Medulla oblongata (tissue), 1 donor: ENCODE data around the gene RALY.
"Not testable (repeated sequence)": the region's sequence is repeated elsewhere in the genome, so short reads cannot be mapped to it uniquely, and the experiment has no call there.

Experiments used
- DNase-seq: peaks from one replicate; pipeline ENCODE4 v3.0.0-alpha.2; 2015; ENCODE audit errors: extremely low spot score

RALY gene

DNA sequence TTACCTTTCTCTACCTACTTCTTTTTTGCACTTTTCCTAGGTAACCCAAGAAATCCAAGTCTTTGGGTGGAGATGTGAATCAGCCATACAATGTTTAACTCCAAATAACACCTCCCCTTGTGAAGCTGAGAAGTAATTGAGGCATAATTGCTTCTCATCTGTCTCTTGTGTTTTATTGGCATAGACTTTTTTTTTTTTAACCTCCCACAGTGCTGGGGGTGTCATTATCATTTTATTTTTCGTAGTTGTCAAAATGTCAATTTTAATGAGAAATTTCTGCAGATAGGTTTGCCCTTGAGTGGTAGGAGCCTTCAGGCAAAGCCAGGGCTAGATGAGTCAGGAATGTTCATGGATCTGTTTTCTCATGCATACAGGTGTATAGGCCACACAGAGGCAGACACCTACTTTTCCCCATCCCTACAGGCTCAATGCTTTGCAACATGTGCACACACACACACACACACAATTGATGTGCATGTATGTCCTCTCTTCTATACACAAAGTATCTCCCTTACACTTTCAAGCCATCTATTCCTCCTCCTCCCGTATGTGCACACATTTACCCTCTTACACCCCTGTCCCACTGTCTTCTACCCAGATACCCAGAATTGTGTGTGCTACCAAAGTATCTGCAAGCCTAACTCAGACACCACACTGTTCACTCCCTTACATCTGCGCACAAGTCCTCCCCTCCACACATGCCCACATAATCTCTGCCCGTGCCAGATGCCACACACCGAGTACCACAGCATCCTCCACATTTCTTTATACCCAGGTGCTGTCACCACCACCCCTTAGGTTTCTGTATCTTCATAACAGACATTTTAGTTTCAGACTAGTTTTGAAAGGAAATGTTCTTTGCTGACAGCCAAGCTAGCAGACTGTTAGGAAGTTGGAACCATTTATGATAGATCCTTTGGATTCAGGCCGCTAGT is 22.0 kb downstream of the RALY start:
- DNase-seq: no peak

DNA sequence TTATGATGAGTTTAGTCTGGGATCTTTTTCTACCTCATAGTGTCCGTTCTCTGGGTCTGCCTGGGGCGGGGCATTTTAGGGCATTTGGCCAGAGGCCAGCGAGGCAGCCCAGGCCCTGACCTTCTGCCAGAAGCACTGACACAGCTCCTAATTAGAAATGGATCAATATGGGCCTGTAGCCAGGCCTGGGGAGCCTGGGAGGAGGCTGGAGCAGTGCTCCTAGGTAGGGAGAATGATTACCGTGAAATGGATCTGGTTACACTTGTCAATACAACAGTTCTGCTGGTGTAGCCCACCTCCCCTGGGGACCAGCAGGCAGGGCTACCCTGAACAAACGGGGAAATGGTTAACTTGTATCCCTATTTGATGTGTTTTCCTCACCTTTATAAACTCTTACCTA is 23.0 kb downstream of the RALY start:
- DNase-seq: no peak

DNA sequence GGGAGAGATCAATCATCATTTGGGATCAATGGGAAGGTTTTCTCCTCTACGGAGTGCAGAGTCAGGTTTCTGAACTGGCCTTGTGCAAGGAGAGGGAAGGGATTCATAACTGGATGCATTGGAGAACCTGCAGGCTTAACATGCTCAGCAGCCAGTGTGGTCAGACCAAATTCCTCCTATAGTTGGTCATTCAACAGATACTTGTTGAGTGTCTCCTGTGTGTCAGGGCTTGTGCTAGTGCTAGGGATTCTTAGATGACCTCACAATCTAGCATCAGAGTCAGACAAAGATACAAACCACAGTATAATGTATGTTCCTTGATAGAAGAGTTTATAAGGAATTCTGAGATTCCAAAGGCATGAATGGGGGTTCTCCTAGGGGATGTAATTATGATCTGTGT is 23.9 kb downstream of the RALY start:
- DNase-seq: no peak

DNA sequence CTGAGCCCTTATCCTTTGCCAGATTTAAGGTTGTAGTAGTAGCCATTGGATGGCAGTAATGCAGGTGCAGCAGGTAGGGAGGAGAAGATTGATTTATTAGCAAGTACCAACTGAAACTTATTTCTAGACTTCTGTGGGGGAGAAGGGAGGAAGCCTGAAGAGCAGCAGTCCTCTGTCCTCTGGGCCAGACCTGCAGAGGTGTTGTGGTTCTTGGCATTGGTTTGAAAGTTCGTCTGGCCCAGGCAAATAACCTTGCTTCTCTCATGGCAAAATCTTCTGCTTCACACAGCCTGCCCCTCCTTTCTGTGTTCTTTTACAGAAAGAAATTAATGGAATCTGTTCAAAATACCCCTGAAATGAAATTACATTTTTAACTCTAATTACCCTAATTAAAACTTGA is 24.5 kb downstream of the RALY start:
- no peak for DNase-seq

DNA sequence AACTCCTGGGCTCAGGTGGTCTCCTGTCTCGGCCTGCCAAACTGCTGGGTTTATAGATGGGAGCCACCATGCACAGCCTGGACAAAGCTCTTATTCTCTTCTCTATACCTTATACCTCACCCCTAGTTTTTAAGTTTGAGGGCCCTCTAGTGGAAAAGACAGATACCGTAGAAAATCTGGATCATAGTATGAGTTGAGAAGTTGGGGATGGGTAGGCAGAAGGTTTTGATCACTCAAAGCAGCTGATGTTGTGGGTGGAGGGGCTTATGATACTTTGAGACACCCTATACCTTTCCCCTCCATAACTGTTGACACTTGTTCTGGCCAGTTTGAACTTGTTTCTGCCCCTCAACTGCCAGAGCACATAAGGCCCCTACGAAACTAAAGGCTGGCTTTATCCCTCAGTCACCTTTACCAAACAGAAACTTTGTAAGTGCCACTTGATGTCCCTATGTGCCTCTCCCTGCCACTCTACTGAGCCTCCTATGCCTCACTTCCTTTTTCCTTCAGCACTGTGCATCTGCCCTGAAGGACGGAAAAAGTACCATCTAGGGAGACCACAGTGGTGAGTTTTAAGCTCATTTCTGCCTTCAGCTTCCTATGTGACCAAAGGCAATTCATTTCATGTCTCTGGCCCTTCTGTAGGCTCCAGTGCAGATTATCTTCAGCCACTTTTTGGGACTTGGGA is 28.6 kb downstream of the RALY start:
- DNase-seq: peak; percentile 56

DNA sequence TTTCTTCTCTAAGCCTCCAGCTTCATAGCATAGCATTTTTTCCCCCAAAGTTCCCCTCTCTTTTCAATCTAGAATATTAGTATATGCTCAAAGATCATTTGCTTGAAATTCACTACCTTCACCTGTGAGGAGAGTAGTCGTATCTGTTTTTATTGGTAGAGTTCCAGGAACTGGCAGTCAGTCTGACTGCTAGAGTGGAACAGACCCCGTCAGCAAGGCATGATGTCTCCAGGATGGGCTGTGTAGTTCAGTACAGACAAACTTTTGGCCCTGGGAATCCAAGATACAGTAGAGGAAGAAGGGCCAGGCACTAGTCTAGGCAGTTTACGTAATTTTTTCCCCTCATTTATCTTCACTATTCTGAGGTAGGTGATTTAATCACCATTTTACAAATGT is 29.1 kb downstream of the RALY start:
- DNase-seq: no peak

DNA sequence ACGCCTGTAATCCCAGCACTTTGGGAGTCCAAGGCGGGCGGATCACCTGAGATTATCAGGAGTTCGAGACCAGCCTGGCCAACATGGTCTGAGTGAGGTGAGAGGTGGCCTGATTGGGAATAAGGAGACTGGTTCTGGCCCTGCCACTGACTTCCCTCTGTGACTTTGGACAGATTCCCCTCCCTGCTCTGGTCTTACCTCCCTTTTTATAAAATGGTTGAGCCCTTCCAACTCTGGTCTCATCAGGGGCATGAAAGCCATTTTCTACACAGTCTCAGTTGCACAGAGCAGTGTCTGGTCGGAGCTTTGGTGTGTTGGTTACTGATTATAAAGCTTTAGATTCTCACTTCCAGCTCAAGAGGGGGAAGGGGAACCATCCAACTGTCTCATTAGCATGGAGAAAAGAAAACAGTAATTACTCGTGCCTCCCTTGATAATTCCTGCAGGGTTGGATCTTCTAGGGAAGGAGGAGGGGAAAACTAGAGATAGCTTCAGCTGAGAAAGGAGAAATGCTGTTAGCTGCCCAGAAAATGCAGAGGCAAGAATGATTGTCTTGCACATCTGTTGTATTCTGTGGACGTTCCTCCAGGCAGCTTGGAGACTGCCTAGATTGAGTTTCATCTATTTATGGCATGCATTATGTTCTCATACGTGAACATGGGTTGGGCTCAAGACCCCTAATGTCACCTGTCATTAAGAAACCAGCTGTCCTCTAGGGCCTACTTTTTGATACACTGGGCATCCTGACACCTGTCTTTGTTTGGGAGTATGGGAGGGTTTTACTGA is 30.4 kb downstream of the RALY start:
- DNase-seq: no peak

DNA sequence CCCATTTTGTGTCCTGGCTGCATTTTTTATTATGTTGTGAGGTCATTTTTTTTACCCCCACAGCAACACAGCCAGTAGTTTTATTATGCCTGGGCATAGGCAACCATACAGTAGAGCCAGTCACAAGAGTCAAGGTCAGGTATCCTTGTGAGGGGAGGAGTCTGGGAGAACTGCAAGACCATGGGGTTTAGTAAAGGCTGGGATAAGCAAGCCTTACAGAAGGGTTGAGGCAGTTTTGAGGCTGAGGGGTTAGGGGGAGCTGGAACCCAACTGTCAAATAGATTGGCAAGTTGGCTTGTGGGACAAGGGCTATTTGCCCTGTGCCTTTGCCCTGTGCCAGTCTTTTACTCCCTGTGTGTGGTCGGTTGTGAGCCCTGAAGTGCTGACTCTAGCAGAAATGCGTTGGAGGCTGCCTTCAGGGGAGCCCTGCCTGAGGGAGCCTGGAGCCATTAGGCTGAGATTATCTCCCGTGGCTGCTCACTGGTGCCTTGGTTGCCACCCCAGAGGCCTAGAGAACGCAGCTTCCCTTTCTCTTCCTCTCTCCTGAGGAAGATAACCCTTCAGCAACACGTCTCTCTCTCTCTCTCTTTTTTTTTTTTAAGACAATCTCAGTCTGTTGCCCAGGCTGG is 31.1 kb downstream of the RALY start:
- peak; percentile 42 for DNase-seq

DNA sequence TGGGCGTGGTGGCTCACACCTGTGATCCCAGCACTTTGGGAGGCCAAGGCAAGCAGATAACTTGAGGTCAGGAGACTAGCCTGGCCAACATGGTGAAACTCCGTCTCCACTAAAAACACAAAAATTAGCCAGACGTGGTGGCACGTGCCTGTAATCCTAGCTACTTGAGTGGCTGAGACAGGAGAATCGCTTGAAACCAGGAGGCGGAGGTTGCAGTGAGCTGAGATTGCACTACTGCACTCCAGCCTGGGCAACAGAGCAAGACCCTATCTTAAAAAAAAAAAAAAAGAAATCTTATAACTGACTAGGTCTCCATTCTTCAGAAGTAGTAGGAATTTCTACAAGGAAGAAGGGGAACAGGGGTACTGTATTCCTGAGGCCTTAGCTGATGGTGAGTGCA is 34.3 kb downstream of the RALY start:
- DNase-seq: not testable (repeated sequence)

DNA sequence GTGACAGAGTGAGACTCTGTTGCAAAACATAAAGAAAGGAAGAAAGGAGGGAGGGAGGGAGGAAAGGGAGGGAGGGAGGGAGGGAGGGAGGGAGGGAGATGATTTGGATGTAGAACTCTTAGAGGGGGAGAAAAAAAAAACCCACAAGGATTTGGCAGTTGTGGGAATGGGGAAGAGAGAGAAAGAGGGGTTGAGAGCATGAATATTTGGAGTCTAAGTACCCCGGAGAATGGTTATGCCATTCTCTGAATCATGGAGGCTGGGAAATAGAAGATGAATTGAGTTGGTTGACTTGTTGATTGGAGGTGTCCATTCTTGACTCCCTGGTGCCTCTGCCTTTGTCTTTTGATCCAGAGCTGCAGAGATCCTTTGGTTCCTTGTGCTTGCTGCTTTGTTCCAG is 35.7 kb downstream of the RALY start:
- no peak for DNase-seq

DNA sequence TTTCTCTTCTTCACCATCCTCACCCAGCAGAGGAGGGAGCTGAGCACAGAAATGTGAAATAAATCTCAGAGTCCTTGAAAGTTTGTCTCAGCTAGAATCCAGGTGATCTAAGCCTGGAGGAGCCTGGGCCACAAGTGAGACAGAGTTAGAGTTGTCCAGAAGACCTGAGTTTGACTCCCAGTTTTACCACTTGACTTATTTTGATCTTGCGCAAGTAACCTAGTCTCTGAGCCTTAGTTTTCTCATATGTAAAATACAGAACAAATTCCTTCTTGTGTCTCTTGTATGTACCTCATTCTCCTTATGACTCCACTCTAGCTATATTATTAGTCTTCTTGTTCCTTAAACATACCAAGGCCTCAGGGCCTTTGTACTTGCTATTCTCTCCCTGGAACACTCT is 36.7 kb downstream of the RALY start:
- no peak for DNase-seq

DNA sequence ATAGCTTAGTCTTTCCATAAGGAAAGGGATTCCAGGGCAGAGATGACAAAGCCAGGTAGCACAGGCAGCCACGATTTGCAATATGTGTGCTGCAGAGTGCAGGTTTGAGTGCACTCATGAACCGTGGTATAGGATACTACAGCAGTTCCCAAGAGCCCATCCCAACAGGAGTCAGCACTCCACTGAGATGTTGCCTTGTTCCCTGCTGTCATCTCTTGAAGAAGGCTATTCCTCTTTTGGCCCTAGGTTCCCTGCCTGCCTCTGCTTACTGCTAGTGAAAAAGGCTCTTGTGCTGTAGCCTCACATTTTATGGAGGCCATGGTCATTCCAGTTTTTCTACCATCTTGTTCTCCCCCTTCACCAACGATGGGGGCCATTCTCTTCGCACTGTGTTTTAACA is 40.2 kb downstream of the RALY start:
- no peak for DNase-seq

DNA sequence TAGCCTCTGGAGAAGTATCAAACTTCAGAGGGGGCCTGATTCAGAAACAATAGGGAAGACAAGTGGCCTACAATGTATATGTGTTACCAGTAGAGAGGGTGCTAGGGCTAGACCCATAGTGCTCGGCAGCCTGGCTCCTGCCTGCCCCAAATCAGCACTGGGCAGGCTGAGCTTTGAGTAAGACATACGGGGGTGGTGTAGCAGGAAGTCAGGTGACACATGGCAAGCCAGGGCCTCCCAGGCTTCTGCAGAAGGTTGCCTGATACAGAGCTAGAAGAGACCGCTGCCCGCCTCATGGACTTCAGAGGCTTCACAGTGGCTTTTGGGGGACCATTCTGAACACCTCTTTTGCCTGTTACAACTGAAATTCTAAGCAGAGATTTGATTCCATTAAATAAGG is 43.4 kb downstream of the RALY start:
- no peak for DNase-seq

DNA sequence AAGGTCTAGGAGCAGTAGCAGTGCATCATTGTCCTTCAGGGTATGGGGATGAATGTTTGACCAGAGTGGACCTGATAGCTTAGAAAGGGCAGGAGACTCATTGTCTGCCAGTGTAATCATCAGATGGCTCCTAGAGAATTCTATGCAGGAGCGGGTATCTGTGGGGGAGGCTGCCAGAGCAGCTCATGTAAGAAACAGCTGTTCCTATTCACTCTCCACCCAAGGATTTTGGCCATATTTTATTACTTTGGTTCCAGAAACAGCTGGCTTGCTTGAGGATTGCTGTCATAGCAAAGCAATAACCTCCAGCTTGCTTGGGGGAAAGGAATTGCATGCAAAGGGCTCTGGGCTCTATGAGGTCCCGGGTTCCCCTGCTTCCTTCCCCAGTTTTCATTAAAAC is 44.1 kb downstream of the RALY start:
- no peak for DNase-seq

DNA sequence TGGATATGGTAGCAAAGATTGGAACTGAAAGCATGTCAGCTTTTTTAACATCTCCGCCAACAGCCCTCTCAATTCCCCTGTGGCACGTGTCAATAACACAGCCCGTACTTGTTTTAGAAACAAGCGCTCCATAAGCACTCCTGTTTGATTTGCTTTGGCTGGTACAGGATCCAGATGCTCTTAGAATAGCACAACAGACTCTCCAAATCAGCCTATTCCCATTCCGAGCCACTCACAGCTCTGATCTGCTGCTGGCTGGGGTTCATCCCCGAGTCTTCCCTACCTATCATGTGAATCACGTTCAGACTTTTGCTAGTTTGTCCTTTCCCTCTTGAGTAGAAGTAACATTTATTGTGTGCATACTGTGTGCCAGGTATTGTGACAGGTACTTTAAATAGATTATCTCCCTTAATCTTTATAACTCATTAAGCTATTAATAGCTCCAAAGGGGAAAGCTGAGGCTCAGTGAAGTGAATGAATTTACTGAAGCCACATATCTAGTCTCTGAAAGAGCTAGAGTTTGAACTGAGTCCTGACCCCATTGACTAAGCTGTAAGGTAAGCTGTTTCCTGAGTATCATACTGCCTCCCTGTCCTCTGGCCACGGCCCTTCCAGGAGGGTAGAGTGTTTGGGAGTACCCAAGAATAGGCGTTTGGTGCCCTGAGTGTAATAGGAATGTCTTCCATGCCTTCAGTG is 46.7 kb downstream of the RALY start:
- no peak for DNase-seq

DNA sequence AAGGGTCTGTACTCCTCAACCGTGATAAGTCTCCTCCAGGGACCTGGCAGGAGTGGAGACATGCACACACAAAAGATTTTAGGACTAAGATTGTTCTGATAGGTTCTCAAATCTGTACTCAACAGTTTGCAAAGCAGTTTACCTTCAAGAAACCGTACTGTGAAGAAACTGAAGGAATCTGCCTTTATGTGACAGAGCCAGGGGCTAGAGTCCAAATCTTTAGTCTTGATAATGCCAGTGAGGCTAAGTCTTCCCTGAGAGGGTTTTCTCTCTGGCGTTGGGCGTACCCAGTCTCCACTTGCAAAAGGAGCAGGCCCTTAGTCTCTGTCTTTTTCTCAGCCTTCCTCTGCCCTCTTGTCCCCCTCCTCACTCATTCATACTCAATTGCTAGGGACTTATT is 47.5 kb downstream of the RALY start:
- DNase-seq: no peak

DNA sequence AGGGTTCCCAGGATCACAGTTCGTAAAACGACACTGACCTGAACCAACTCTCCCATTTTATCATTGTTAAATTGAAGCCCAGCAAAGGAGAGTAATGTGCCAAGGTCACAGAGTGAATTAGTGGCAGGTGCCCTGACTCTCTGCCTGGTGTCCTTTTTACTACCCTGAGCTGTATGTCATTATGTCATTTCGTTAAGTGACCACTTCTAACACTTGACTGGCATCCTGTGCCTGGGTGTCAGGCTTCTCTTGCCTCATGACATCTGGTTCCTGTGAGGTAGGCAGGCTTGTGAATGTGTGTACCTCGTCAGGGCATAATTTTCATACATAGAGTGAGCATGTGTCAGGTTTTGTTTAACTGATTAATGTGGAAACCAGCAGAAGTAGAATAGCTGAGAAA is 48.6 kb downstream of the RALY start:
- no peak for DNase-seq

DNA sequence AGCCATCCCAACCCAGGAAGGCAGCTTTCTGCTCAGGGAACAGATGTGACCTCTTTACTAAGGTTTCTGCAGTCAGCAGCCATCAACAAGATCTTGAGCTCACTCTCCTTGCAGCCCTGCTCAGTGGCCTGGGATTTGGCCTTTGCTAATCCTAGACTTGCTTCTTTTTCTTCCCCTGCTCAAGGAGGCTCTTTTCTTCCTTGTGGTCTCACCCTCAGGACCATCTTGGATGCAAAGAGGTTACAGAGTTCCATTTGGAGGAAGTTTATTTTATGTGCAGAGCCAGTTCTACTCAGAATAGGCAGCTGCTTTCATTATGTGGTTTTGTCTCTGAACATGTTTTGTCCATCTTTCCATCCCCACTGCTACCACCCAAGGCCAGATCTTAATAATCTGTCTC is 49.3 kb downstream of the RALY start:
- no peak for DNase-seq

DNA sequence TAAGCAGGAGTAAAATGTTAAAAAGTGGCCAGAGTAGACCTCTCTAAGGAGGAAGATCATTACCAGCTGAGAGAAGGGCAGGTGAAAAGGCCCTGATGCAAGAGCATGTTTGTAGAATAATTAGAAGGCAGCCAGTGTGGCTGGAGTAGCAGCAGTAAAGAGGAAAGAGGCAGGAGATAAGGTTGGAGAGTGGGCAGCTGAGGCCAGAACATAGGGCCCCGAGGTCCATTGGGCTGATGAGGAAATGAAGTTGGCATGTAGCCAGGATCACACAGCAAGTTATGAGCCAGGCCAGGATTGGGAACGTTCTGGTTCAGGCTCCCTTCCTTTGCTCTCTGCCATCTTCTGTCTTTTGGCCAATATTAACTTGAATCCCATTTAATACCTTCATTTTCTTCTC is 51.6 kb downstream of the RALY start:
- DNase-seq: peak; percentile 35

DNA sequence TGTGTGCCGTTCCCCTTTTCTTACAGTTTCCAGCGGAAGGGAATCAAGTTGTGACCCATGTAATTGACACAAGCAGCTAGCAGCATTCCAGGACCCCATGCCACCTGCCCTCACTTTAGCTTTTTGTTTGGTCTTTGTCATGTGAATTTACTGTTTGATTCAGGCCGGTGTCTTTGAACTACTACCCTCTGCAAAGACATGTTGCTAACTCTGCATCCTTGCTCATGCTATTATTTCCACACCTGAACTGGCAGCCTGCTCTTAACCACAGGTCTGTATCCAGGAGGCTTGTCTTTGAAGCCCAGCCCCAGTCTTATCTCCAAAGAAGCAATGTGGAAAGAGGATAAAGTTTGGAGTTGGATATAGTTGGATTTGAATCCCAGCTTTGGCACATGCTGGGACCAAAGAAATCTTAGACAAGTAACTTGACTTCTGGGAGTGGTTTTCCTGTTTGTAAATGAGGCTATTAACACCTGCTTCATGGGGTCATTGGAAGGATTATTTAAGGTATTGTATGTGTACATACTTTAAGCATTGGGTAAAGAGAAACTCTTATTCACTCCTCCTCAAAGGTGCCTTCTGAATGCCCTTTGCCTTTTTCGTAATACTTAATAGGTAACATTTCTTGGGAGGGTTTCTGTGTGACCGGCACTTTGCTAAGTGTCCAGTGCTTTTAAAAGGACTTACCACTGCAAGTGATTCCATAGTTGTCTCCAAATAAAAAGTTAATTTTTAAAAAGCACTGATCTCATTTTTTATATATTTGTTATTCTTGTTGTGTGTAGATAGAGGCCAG is 52.4 kb downstream of the RALY start:
- DNase-seq: no peak
